ENCODE data around the gene SULT1B1. TPM values are rescaled to one million over a fixed set of nuclear protein-coding genes. Genes with fewer than 3 reads are reported as not detected.

The SULT1B1 gene
- total RNA-seq, 2 donors from 2014 or later, result 0.99 to 1.6 TPM

- ATAC-seq (peak in 1 of 2 donors; percentile 34), DNase-seq (no peak)
- intact Hi-C loops (cut with DNase I), result no loop called here
Measured at GRCh38 chr4:69713593-69713992, 46.8 kb downstream of the SULT1B1 start.

- ATAC-seq (no peak), DNase-seq (no peak)
- intact Hi-C loops (cut with DNase I), result no loop called here
Measured at GRCh38 chr4:69710580-69710979, 49.8 kb downstream of the SULT1B1 start.

GRCh38 chr4:69708211-69708610 is 52.2 kb downstream of the SULT1B1 start:
- DNase-seq (no peak), ATAC-seq (no peak)
- intact Hi-C loops (cut with DNase I), result no loop called here

GRCh38 chr4:69707807-69708206 is 52.6 kb downstream of the SULT1B1 start:
- ATAC-seq (no peak), DNase-seq (no peak)
- intact Hi-C loops (cut with DNase I), result no loop called here

GRCh38 chr4:69702201-69702600 is 58.2 kb downstream of the SULT1B1 start:
- ATAC-seq, result no peak
- intact Hi-C loops (cut with DNase I), result no loop called here
- DNase-seq, result no peak

- no peak for DNase-seq
- intact Hi-C loops (cut with DNase I), result no loop called here
- ATAC-seq, result no peak
Measured at GRCh38 chr4:69701696-69702095, 58.7 kb downstream of the SULT1B1 start.

GRCh38 chr4:69697536-69698242 is 62.7 kb downstream of the SULT1B1 start:
- intact Hi-C loops (cut with DNase I), result no loop called here
- DNase-seq (no peak), ATAC-seq (no peak)

- ATAC-seq, result no peak
Measured at GRCh38 chr4:69689599-69689998, 70.8 kb downstream of the SULT1B1 start.

GRCh38 chr4:69684804-69685203 is 75.6 kb downstream of the SULT1B1 start:
- intact Hi-C loops (cut with DNase I), result no loop called here
- ATAC-seq, result no peak
- no peak for DNase-seq

More at GRCh38 chr4:69689599-69689998, 70.8 kb downstream of the SULT1B1 start:
- DNase-seq, result no peak
- intact Hi-C loops (cut with DNase I), result no loop called here

Other genes starting within 250 kb of the SULT1B1 start
- not detected for gene UGT2A2, start 121.0 kb downstream of the SULT1B1 start, total RNA-seq
- gene UGT2A1, start 107.4 kb downstream of the SULT1B1 start, total RNA-seq, result not detected
- not detected for gene SULT1E1, start 99.5 kb upstream of the SULT1B1 start, total RNA-seq
- gene CSN1S1, start 170.4 kb upstream of the SULT1B1 start, total RNA-seq, result 1 to 10 TPM in 1 of 2 donors, under 1 TPM in 1; 0.68 to 3.2 TPM
- gene CSN2, start 205.1 kb upstream of the SULT1B1 start, total RNA-seq, result not detected
- not detected for gene STATH, start 235.3 kb upstream of the SULT1B1 start, total RNA-seq